SK-N-SH (cell line): ENCODE measurements around the gene MRPS24. TPM values are rescaled to one million over a fixed set of nuclear protein-coding genes. Genes with fewer than 3 reads are reported as not detected.

ENCODE experiments used
- CTCF ChIA-PET: fragments of 300-600, 350-600 bp; formaldehyde crosslinking; extraction: SDS; loops from one replicate; lab custom pipeline; 2021; lab: Yijun Ruan, JAX
- POLR2A ChIA-PET: fragments of 350-600 bp; sonication (Branson Sonifier 250); formaldehyde crosslinking; extraction: SDS; loops from one replicate; lab custom pipeline; 2020; ENCODE audit warnings: antibody characterized with exemption, inconsistent platforms; lab: Yijun Ruan, JAX
- DNase-seq: peaks from one replicate; pipeline ENCODE4 v3.0.0; 2012
- H2AFZ ChIP-seq: fragments of 200-600 bp; sonication (generic); 2 replicates; pipeline ENCODE4 v1.8.1; 2016; ENCODE audit warnings: antibody characterized with exemption, mild to moderate bottlenecking, low read depth
- H3F3A ChIP-seq: fragments of 200-600 bp; sonication (generic); replicated peaks from 2 replicates; pipeline ENCODE3; 2016; ENCODE audit warnings: antibody characterized with exemption, mild to moderate bottlenecking; ENCODE audit not compliant: insufficient read depth
- H3K27ac ChIP-seq, 2 experiments: fragments of 200-500 bp in 1 of 2; fragments of 200-600 bp in 1 of 2; sonication (Bioruptor generic) in 1 of 2; sonication (generic), shearing (Covaris generic) in 1 of 2; 2 replicates each; pipeline versions ENCODE4 v1.5.1 to v1.6.1; 2014 to 2016; ENCODE audit warnings: low read depth in 2 of 2, inconsistent platforms in 1 of 2, low read length in 1 of 2, mild to moderate bottlenecking in 1 of 2, mixed read lengths in 1 of 2
- H3K27me3 ChIP-seq: fragments of 200-600 bp; sonication (generic), shearing (Covaris generic); 2 replicates; pipeline ENCODE4 v1.6.1; 2016; ENCODE audit warnings: mixed run types; ENCODE audit not compliant: insufficient read depth
- H3K36me3 ChIP-seq, 2 experiments: fragments of 200-500 bp in 1 of 2; fragments of 200-600 bp in 1 of 2; sonication (Bioruptor generic) in 1 of 2; sonication (generic) in 1 of 2; replicated peaks in 1 of 2; 2 replicates each; pipeline versions ENCODE3 to v1.5.1; 2014 to 2016; ENCODE audit warnings: low read length in 1 of 2, mild to moderate bottlenecking in 1 of 2; ENCODE audit not compliant: insufficient read depth in 2 of 2, control insufficient read depth in 1 of 2
- H3K4me1 ChIP-seq, 2 experiments: fragments of 200-500 bp in 1 of 2; fragments of 200-600 bp in 1 of 2; sonication (Bioruptor generic) in 1 of 2; sonication (generic), shearing (Covaris generic) in 1 of 2; 2 replicates each; pipeline versions ENCODE4 v1.5.1 to v1.6.1; 2014 to 2016; ENCODE audit warnings: low read depth in 1 of 2, low read length in 1 of 2, mixed run types in 1 of 2; ENCODE audit not compliant: insufficient read depth in 2 of 2, control insufficient read depth in 1 of 2
- H3K4me2 ChIP-seq: fragments of 200-600 bp; sonication (generic), shearing (Covaris generic); 2 replicates; pipeline ENCODE4 v1.6.1; 2017; ENCODE audit warnings: mixed run types
- H3K4me3 ChIP-seq, 2 experiments: fragments of 200-500 bp in 1 of 2; fragments of 200-600 bp in 1 of 2; sonication (Bioruptor generic) in 1 of 2; sonication (generic), shearing (Covaris generic) in 1 of 2; 2 replicates each; pipeline versions ENCODE4 v1.5.1 to v1.8.1; 2014 to 2016; ENCODE audit warnings: low read depth in 2 of 2, inconsistent platforms in 1 of 2, low read length in 1 of 2, mild to moderate bottlenecking in 1 of 2, mixed read lengths in 1 of 2, moderate library complexity in 1 of 2
- H3K79me2 ChIP-seq: fragments of 200-600 bp; sonication (generic); 2 replicates; pipeline ENCODE4 v1.8.1; 2017; ENCODE audit warnings: mild to moderate bottlenecking; ENCODE audit not compliant: insufficient read depth
- H3K9ac ChIP-seq: fragments of 200-600 bp; sonication (generic); 2 replicates; pipeline ENCODE4 v1.6.1; 2017; ENCODE audit warnings: mixed run types
- H3K9me2 ChIP-seq: fragments of 200-600 bp; sonication (generic); 2 replicates; pipeline ENCODE4 v1.6.1; 2017; ENCODE audit warnings: mixed run types
- H3K9me3 ChIP-seq: fragments of 200-600 bp; sonication (generic); 2 replicates; pipeline ENCODE4 v1.6.1; 2017; ENCODE audit warnings: mixed run types, mild to moderate bottlenecking, moderate library complexity
- H4K20me1 ChIP-seq: fragments of 200-600 bp; sonication (generic); 2 replicates; pipeline ENCODE4 v1.6.1; 2017; ENCODE audit warnings: mild to moderate bottlenecking, mixed run types; ENCODE audit not compliant: insufficient read depth
- EP300 ChIP-seq, 2 experiments: IDR thresholded peaks; 2 replicates each; pipeline versions ENCODE4 v1.4.0 to v1.6.1; 2012; ENCODE audit warnings: borderline replicate concordance in 1 of 2, low read depth in 1 of 2, low read length in 1 of 2
- EZH2phosphoT487 ChIP-seq: fragments of 200-600 bp; sonication (generic); IDR thresholded peaks from 2 replicates; pipeline ENCODE4 v1.6.1; 2017; ENCODE audit warnings: low read depth, mixed run types, mild to moderate bottlenecking, antibody characterized with exemption, moderate library complexity, borderline replicate concordance
- FOXJ3 ChIP-seq: sonication (generic); formaldehyde crosslinking; IDR thresholded peaks from 2 replicates; pipeline ENCODE4 v1.5.1; 2020; ENCODE audit warnings: mild to moderate bottlenecking, missing genetic modification reagents
- IRF3 ChIP-seq: fragments of 150-350 bp; IDR thresholded peaks from 2 replicates; pipeline ENCODE4 v1.6.1; 2016; ENCODE audit warnings: mild to moderate bottlenecking, low read depth, low read length
- JUND ChIP-seq: IDR thresholded peaks from 2 replicates; pipeline ENCODE4 v1.4.0; 2012
- NRF1 ChIP-seq: IDR thresholded peaks from 2 replicates; pipeline ENCODE4 v1.6.1; 2012; ENCODE audit warnings: low read depth, mild to moderate bottlenecking, low read length
- POLR2AphosphoS5 ChIP-seq: IDR thresholded peaks from 2 replicates; pipeline ENCODE4 v1.6.1; 2012; ENCODE audit warnings: low read depth, low read length
- SMC3 ChIP-seq: IDR thresholded peaks from 2 replicates; pipeline ENCODE4 v1.6.1; 2012; ENCODE audit warnings: low read depth, low read length, improper control_type of control experiment
- TCF12 ChIP-seq: IDR thresholded peaks from 2 replicates; pipeline ENCODE4 v1.4.0; 2012
- YY1 ChIP-seq: IDR thresholded peaks from 2 replicates; pipeline ENCODE4 v1.4.0; 2012; ENCODE audit warnings: low read depth, mild to moderate bottlenecking
- WGBS: methylation state at CpG from one replicate; pipeline ENCODE4 v1.1.6; 2017; ENCODE audit warnings: low lambda C conversion rate; 5-methylcytosine and 5-hydroxymethylcytosine counted together
- polyA plus RNA-seq, 3 experiments: library from polyadenylated mRNA; depleted of rRNA; stranded (reverse); fragments of >200 nt; gene quantifications; 2 replicates each; pipeline ENCODE4 v1.2.3, GENCODE V29; 2012
- TF ChIP-seq, protein P1 (sequence below): IDR thresholded peaks from 2 replicates; pipeline ENCODE4 v1.6.1; 2012; ENCODE audit warnings: mild to moderate bottlenecking, low read depth, low read length, moderate library complexity

MRPS24 gene
- polyA plus RNA-seq, 1 of the 3 experiments (the other 2 are of a cell fraction), result 234 TPM

DNA sequence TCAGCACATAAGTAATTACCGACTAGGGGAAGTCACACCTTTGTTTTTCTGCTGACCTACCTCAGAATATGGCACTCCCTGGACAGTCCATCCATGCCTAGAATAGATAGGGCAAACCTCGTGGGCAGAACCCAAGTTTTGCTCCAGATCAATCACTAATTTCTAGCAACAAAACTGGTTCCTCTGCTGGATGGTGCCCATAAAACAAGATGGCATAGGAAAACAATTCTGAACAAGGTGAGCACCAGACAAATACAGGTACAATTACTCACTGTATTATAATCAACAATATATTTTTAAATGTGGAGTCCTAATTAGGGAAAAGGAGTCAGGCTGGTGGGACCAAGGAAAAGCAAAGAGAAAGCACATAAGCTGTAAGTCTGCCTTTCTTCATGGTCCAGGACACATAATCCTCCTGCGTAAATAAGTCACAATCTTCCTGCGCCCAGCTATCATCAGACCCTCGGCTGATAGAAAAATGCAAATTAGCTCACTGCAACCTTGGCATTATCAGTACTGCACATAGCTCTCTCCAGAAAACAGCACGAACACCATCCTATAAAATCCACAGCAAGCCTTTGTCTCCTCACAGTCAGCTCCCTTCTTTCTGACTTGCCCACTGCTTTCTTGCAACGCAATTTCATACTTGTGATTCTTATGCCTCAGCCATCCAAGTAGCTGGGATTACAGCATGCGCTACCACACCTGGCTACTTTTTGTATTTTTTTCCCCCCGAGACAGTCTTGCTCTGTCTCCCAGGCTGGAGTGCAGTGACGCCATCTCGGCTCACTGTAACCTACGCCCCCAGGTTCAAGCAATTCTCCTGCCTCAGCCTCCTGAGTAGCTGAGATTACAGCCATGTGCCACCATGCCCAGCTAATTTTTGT, 22.0 kb upstream of the MRPS24 start:
- ChIA-PET CTCF (interaction anchor here (1.9 kb wide), 1 partner anchor 64 kb away, joined by 5 read pairs; no protein-coding TSS in a partner anchor), POLR2A (interaction anchor here (1.4 kb wide), 1 partner anchor 22 kb away, joined by 5 read pairs; the partner anchor contains the start of gene MRPS24)

More for the DNA sequence above, 22.0 kb upstream of the MRPS24 start:
- Histone ChIP-seq H3K4me1 (peaks cover 0 to 3% of the 10 kb centered on the region in 2 experiments; a peak in 1 of 4 replicates), H3K27me3 (no peaks in the 10 kb centered on the region), H2AFZ (no peak overlapping the region), H3K27ac (no peak overlapping the region), H3K4me3 (no peak overlapping the region), H4K20me1 (peaks cover 41% of the 10 kb centered on the region), H3K79me2 (peaks cover 94% of the 10 kb centered on the region), H3K9me2 (no peaks in the 10 kb centered on the region), H3K36me3 (peaks cover 6 to 16% of the 10 kb centered on the region in 2 experiments), H3K9me3 (no peaks in the 10 kb centered on the region), H3F3A (peaks cover 5% of the 10 kb centered on the region), H3K4me2 (no peak overlapping the region), H3K9ac (no peak overlapping the region)
- TF ChIP-seq EP300 (IDR thresholded peaks at IDR 0.05; ENCODE audit: borderline replicate concordance in 1 of 2, low read depth in 1 of 2, low read length in 1 of 2) (no peak), NRF1 (no peak), SMC3 (no peak), JUND (no peak), IRF3 (no peak), TCF12 (no peak), EZH2phosphoT487 (no peak), YY1 (no peak), FOXJ3 (CRISPR knock-in tag) (no peak), POLR2AphosphoS5 (no peak)
- TF ChIP-seq, protein P1, sequence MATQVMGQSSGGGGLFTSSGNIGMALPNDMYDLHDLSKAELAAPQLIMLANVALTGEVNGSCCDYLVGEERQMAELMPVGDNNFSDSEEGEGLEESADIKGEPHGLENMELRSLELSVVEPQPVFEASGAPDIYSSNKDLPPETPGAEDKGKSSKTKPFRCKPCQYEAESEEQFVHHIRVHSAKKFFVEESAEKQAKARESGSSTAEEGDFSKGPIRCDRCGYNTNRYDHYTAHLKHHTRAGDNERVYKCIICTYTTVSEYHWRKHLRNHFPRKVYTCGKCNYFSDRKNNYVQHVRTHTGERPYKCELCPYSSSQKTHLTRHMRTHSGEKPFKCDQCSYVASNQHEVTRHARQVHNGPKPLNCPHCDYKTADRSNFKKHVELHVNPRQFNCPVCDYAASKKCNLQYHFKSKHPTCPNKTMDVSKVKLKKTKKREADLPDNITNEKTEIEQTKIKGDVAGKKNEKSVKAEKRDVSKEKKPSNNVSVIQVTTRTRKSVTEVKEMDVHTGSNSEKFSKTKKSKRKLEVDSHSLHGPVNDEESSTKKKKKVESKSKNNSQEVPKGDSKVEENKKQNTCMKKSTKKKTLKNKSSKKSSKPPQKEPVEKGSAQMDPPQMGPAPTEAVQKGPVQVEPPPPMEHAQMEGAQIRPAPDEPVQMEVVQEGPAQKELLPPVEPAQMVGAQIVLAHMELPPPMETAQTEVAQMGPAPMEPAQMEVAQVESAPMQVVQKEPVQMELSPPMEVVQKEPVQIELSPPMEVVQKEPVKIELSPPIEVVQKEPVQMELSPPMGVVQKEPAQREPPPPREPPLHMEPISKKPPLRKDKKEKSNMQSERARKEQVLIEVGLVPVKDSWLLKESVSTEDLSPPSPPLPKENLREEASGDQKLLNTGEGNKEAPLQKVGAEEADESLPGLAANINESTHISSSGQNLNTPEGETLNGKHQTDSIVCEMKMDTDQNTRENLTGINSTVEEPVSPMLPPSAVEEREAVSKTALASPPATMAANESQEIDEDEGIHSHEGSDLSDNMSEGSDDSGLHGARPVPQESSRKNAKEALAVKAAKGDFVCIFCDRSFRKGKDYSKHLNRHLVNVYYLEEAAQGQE, result no peak
- DNase-seq, result no peak
- WGBS, result 97% methylated on average over 12 of the region's 12 CpGs
